Measurements from ENCODE around the gene ZXDC. TPM values are rescaled to one million over a fixed set of nuclear protein-coding genes. Genes with fewer than 3 reads are reported as not detected.

ZXDC gene
- total RNA-seq, 4 donors from 2014 or later = 40.5 to 97.5 (median 61.2) TPM

- Histone ChIP-seq H3K4me1 (peaks cover 13% of the 10 kb centered on the region), H3K9me3 (no peaks in the 10 kb centered on the region), H3K4me3 (no peak overlapping the region), H3K36me3 (peaks cover 100% of the 10 kb centered on the region), H3K27ac (no peak overlapping the region), H3K27me3 (no peaks in the 10 kb centered on the region)
- peak in 1 of 2 donors; percentile 42 for DNase-seq (ENCODE audit: low spot score in 2 of 2)
- WGBS = 86% methylated on average over 6 of the region's 11 CpGs
- TF ChIP-seq POLR2AphosphoS5 (IDR thresholded peaks at IDR 0.05) (no peak), CTCF (IDR thresholded peaks at IDR 0.05) (no peak), EP300 (IDR thresholded peaks at IDR 0.05) (no peak), POLR2A (IDR thresholded peaks at IDR 0.05) (no peak)
Observed at GRCh38 chr3:126464997-126465396, 10.7 kb downstream of the ZXDC start.

GRCh38 chr3:126464494-126464893 lies 11.2 kb downstream of the ZXDC start:
- no peaks in the 10 kb centered on the region for H3K27me3 ChIP-seq
- no peak overlapping the region for H3K27ac ChIP-seq
- DNase-seq (ENCODE audit: low spot score in 2 of 2) = peak in 1 of 2 donors; percentile 29
- WGBS = 84% methylated on average over 4 of the region's 4 CpGs
- peaks cover 13% of the 10 kb centered on the region for H3K4me1 ChIP-seq
- TF ChIP-seq EP300 (IDR thresholded peaks at IDR 0.05) = no peak
- peaks cover 100% of the 10 kb centered on the region for H3K36me3 ChIP-seq
- H3K9me3 ChIP-seq = no peaks in the 10 kb centered on the region
- no peak overlapping the region for H3K4me3 ChIP-seq

GRCh38 chr3:126464093-126464492 lies 11.6 kb downstream of the ZXDC start:
- Histone ChIP-seq H3K27me3 (no peaks in the 10 kb centered on the region), H3K9me3 (no peaks in the 10 kb centered on the region), H3K4me3 (no peak overlapping the region), H3K4me1 (peaks cover 13% of the 10 kb centered on the region), H3K36me3 (peaks cover 100% of the 10 kb centered on the region), H3K27ac (no peak overlapping the region)
- DNase-seq (ENCODE audit: low spot score in 2 of 2) = peak; percentile 6 to 15
- WGBS = no CpG with 5 or more reads among the region's 4 CpGs
- TF ChIP-seq POLR2A (IDR thresholded peaks at IDR 0.05) (no peak), POLR2AphosphoS5 (IDR thresholded peaks at IDR 0.05) (no peak), CTCF (IDR thresholded peaks at IDR 0.05) (no peak), EP300 (IDR thresholded peaks at IDR 0.05) (no peak)

- peak in 1 of 2 donors; percentile 13 for DNase-seq (ENCODE audit: low spot score in 2 of 2)
- no peak for TF ChIP-seq EP300 (IDR thresholded peaks at IDR 0.05)
- TF ChIP-seq POLR2A (IDR thresholded peaks at IDR 0.05) = no peak
- TF ChIP-seq POLR2AphosphoS5 (IDR thresholded peaks at IDR 0.05) = no peak
- TF ChIP-seq CTCF (IDR thresholded peaks at IDR 0.05) = no peak
- H3K36me3 ChIP-seq = peaks cover 100% of the 10 kb centered on the region
- H3K9me3 ChIP-seq = no peaks in the 10 kb centered on the region
- no peak overlapping the region for H3K27ac ChIP-seq
- no peaks in the 10 kb centered on the region for H3K27me3 ChIP-seq
- no peak overlapping the region for H3K4me3 ChIP-seq
- peaks cover 12% of the 10 kb centered on the region for H3K4me1 ChIP-seq
- 88% methylated on average over 2 of the region's 2 CpGs for WGBS
Observed at GRCh38 chr3:126463521-126463920, 12.2 kb downstream of the ZXDC start.

GRCh38 chr3:126461450-126462070 lies 14.1 kb downstream of the ZXDC start:
- DNase-seq (ENCODE audit: low spot score in 2 of 2) = peak; percentile 25 to 61
- Histone ChIP-seq H3K36me3 (peaks cover 98% of the 10 kb centered on the region), H3K4me1 (no peaks in the 10 kb centered on the region), H3K27me3 (no peaks in the 10 kb centered on the region), H3K9me3 (no peaks in the 10 kb centered on the region), H3K4me3 (no peak overlapping the region), H3K27ac (no peak overlapping the region)
- WGBS = 92% methylated on average over 15 of the region's 17 CpGs
- TF ChIP-seq EP300 (IDR thresholded peaks at IDR 0.05) (no peak), POLR2A (IDR thresholded peaks at IDR 0.05) (no peak), CTCF (IDR thresholded peaks at IDR 0.05) (no peak), POLR2AphosphoS5 (IDR thresholded peaks at IDR 0.05) (no peak)

GRCh38 chr3:126460381-126460780 lies 15.3 kb downstream of the ZXDC start:
- no peak for TF ChIP-seq EP300 (IDR thresholded peaks at IDR 0.05)
- TF ChIP-seq POLR2AphosphoS5 (IDR thresholded peaks at IDR 0.05) = no peak
- TF ChIP-seq CTCF (IDR thresholded peaks at IDR 0.05) = no peak
- TF ChIP-seq POLR2A (IDR thresholded peaks at IDR 0.05) = no peak
- H3K36me3 ChIP-seq = peaks cover 94% of the 10 kb centered on the region
- H3K9me3 ChIP-seq = no peaks in the 10 kb centered on the region
- no peaks in the 10 kb centered on the region for H3K4me1 ChIP-seq
- H3K27ac ChIP-seq = no peak overlapping the region
- WGBS = 86% methylated on average over 7 of the region's 7 CpGs
- no peaks in the 10 kb centered on the region for H3K27me3 ChIP-seq
- H3K4me3 ChIP-seq = no peak overlapping the region
- DNase-seq (ENCODE audit: low spot score in 2 of 2) = peak; percentile 20 to 44

Data from suprapubic skin (tissue), 4 donors.